Ureter (tissue), 1 donor: Measurements from ENCODE around the gene TSPAN9. TPM values are rescaled to one million over a fixed set of nuclear protein-coding genes. Genes with fewer than 3 reads are reported as not detected.

Source experiments
- DNase-seq: peaks from one replicate; pipeline ENCODE4 v3.0.0-alpha.2; 2020; ENCODE audit warnings: low spot score
- total RNA-seq: library from RNA; stranded (reverse); gene quantifications from one replicate; pipeline ENCODE4 v1.2.4, GENCODE V29; 2023
- donor health status: DM: yes; HTN: yes; CAD: no.

Gene TSPAN9
- total RNA-seq, 1 donor from 2014 or later: 53.0 TPM

GRCh38 chr12:3123729-3124128 is 46.5 kb downstream of the TSPAN9 start:
- DNase-seq: no peak

- DNase-seq: no peak
Observed at GRCh38 chr12:3124917-3125316, 47.7 kb downstream of the TSPAN9 start.

- DNase-seq: no peak
Observed at GRCh38 chr12:3125674-3126073, 48.5 kb downstream of the TSPAN9 start.

- DNase-seq: no peak
Observed at GRCh38 chr12:3127832-3128231, 50.7 kb downstream of the TSPAN9 start.

- no peak for DNase-seq
Observed at GRCh38 chr12:3128498-3129293, 51.5 kb downstream of the TSPAN9 start.

GRCh38 chr12:3129301-3130056 is 52.3 kb downstream of the TSPAN9 start:
- no peak for DNase-seq

- DNase-seq: no peak
Observed at GRCh38 chr12:3130057-3130830, 53.1 kb downstream of the TSPAN9 start.

- no peak for DNase-seq
Observed at GRCh38 chr12:3131129-3131528, 54.0 kb downstream of the TSPAN9 start.

GRCh38 chr12:3132636-3133404 is 55.6 kb downstream of the TSPAN9 start:
- no peak for DNase-seq

- no peak for DNase-seq
Observed at GRCh38 chr12:3133405-3133783, 56.2 kb downstream of the TSPAN9 start.

- DNase-seq: no peak
Observed at GRCh38 chr12:3134126-3134525, 56.9 kb downstream of the TSPAN9 start.

GRCh38 chr12:3134526-3135135 is 57.5 kb downstream of the TSPAN9 start:
- no peak for DNase-seq

GRCh38 chr12:3135522-3136461 is 58.6 kb downstream of the TSPAN9 start:
- no peak for DNase-seq

GRCh38 chr12:3136641-3137267 is 59.6 kb downstream of the TSPAN9 start:
- no peak for DNase-seq

- no peak for DNase-seq
Observed at GRCh38 chr12:3137268-3137781, 60.1 kb downstream of the TSPAN9 start.

- DNase-seq: no peak
Observed at GRCh38 chr12:3137814-3138445, 60.8 kb downstream of the TSPAN9 start.

- no peak for DNase-seq
Observed at GRCh38 chr12:3138941-3139511, 61.8 kb downstream of the TSPAN9 start.

- DNase-seq: no peak
Observed at GRCh38 chr12:3139760-3140159, 62.6 kb downstream of the TSPAN9 start.
